HEK293 (cell line): Measurements from ENCODE around the gene SESTD1.

Experiments
- CTCF ChIA-PET: fragments of 350-600 bp; formaldehyde crosslinking; extraction: SDS; loops from one replicate; lab custom pipeline; 2021; ENCODE audit warnings: antibody characterized with exemption; lab: Yijun Ruan, JAX
- POLR2A ChIA-PET: fragments of 300-600 bp; formaldehyde crosslinking; extraction: SDS; loops from one replicate; lab custom pipeline; 2020; ENCODE audit warnings: antibody characterized with exemption, inconsistent platforms; lab: Yijun Ruan, JAX
- H3K27ac ChIP-seq: fragments of 200-500 bp; sonication (Bioruptor generic); 2 replicates; pipeline ENCODE4 v1.5.1; 2014; ENCODE audit warnings: low read depth, low read length, control low read depth, inconsistent platforms; ENCODE audit errors: extremely low read depth
- H3K36me3 ChIP-seq, 2 experiments: fragments of 200-500 bp in 1 of 2; sonication (Bioruptor generic) in 1 of 2; 1 replicate in 1 of 2; 2 replicates in 1 of 2; pipeline ENCODE4 v1.5.1; 2014 to 2017; ENCODE audit warnings: inconsistent platforms in 2 of 2, low read length in 2 of 2; ENCODE audit not compliant: control insufficient read depth in 2 of 2, insufficient read depth in 1 of 2
- H3K4me1 ChIP-seq: fragments of 200-500 bp; sonication (Bioruptor generic); 2 replicates; pipeline ENCODE4 v1.5.1; 2014; ENCODE audit warnings: mild to moderate bottlenecking, low read length, inconsistent platforms; ENCODE audit not compliant: control insufficient read depth, insufficient read depth
- H3K4me3 ChIP-seq: 2 replicates; pipeline ENCODE4 v1.5.1; 2011; ENCODE audit warnings: low read depth, mild to moderate bottlenecking, control low read depth, low read length, moderate library complexity
- H3K9me3 ChIP-seq: fragments of 200-500 bp; sonication (Bioruptor generic); 2 replicates; pipeline ENCODE4 v1.5.1; 2014; ENCODE audit warnings: low read depth, low read length, inconsistent platforms; ENCODE audit not compliant: control insufficient read depth, insufficient read depth
- CTCF ChIP-seq: fragments of 450-650 bp; formaldehyde crosslinking; IDR thresholded peaks from 2 replicates; pipeline ENCODE4 v1.5.1; 2016; ENCODE audit warnings: missing biosample characterization, missing genetic modification characterization
- KLF10 ChIP-seq: fragments of 450-650 bp; IDR thresholded peaks from 2 replicates; pipeline ENCODE4 v1.5.1; 2018; ENCODE audit warnings: missing biosample characterization, mild to moderate bottlenecking, missing genetic modification characterization
- MZF1 ChIP-seq: fragments of 450-650 bp; formaldehyde crosslinking; IDR thresholded peaks from 2 replicates; pipeline ENCODE4 v1.5.1; 2017; ENCODE audit warnings: missing biosample characterization, missing genetic modification characterization, borderline replicate concordance
- PRDM4 ChIP-seq: fragments of 450-650 bp; formaldehyde crosslinking; IDR thresholded peaks from 2 replicates; pipeline ENCODE4 v1.5.1; 2017; ENCODE audit warnings: missing biosample characterization, missing genetic modification characterization
- YY2 ChIP-seq: fragments of 450-650 bp; formaldehyde crosslinking; IDR thresholded peaks from 2 replicates; pipeline ENCODE4 v1.5.1; 2016; ENCODE audit warnings: missing biosample characterization, missing genetic modification characterization
- ZBTB21 ChIP-seq: fragments of 450-650 bp; formaldehyde crosslinking; IDR thresholded peaks from 2 replicates; pipeline ENCODE4 v1.5.1; 2017; ENCODE audit warnings: missing biosample characterization, missing genetic modification characterization
- ZBTB48 ChIP-seq: fragments of 450-650 bp; formaldehyde crosslinking; IDR thresholded peaks from 2 replicates; pipeline ENCODE4 v1.5.1; 2016; ENCODE audit warnings: missing biosample characterization, missing genetic modification characterization
- ZNF155 ChIP-seq: fragments of 450-650 bp; formaldehyde crosslinking; IDR thresholded peaks from 2 replicates; pipeline ENCODE4 v1.5.1; 2016; ENCODE audit warnings: missing biosample characterization, missing genetic modification characterization
- ZNF19 ChIP-seq: fragments of 450-650 bp; formaldehyde crosslinking; IDR thresholded peaks from 2 replicates; pipeline ENCODE4; 2016; ENCODE audit warnings: missing biosample characterization, missing genetic modification characterization, low read depth
- ZNF202 ChIP-seq: fragments of 450-650 bp; formaldehyde crosslinking; IDR thresholded peaks from 2 replicates; pipeline ENCODE4 v1.5.1; 2016; ENCODE audit warnings: missing biosample characterization, missing genetic modification characterization, borderline replicate concordance
- ZNF366 ChIP-seq: fragments of 450-650 bp; formaldehyde crosslinking; conservative IDR thresholded peaks from 2 replicates; pipeline ENCODE4 v1.5.1; 2016; ENCODE audit warnings: missing biosample characterization, missing genetic modification characterization
- ZNF394 ChIP-seq: fragments of 450-650 bp; formaldehyde crosslinking; IDR thresholded peaks from 2 replicates; pipeline ENCODE4 v1.5.1; 2016; ENCODE audit warnings: missing biosample characterization, missing genetic modification characterization, mild to moderate bottlenecking, moderate library complexity, borderline replicate concordance
- ZNF433 ChIP-seq: fragments of 450-650 bp; formaldehyde crosslinking; IDR thresholded peaks from 2 replicates; pipeline ENCODE4 v1.5.1; 2016; ENCODE audit warnings: missing biosample characterization, missing genetic modification characterization, low read depth
- ZNF521 ChIP-seq: fragments of 450-650 bp; formaldehyde crosslinking; IDR thresholded peaks from 2 replicates; pipeline ENCODE4 v1.5.1; 2017; ENCODE audit warnings: missing biosample characterization, mild to moderate bottlenecking, missing genetic modification characterization
- ZNF626 ChIP-seq: fragments of 450-650 bp; sonication (Bioruptor Pico); formaldehyde crosslinking; IDR thresholded peaks from 2 replicates; pipeline ENCODE4 v1.5.1; 2018; ENCODE audit warnings: missing biosample characterization, missing genetic modification characterization, inconsistent platforms
- ZNF658 ChIP-seq: fragments of 450-650 bp; formaldehyde crosslinking; IDR thresholded peaks from 2 replicates; pipeline ENCODE4; 2016; ENCODE audit warnings: missing biosample characterization, missing genetic modification characterization
- ZNF777 ChIP-seq: fragments of 450-650 bp; formaldehyde crosslinking; IDR thresholded peaks from 2 replicates; pipeline ENCODE4 v1.5.1; 2017; ENCODE audit warnings: missing biosample characterization, missing genetic modification characterization, borderline replicate concordance
- ZNF785 ChIP-seq: fragments of 450-650 bp; formaldehyde crosslinking; IDR thresholded peaks from 2 replicates; pipeline ENCODE4 v1.5.1; 2016; ENCODE audit warnings: missing biosample characterization, missing genetic modification characterization
- TF ChIP-seq, protein P1 (sequence below): IDR thresholded peaks from 2 replicates; pipeline ENCODE4 v1.6.1; 2011; ENCODE audit warnings: mild to moderate bottlenecking, low read depth, low read length, borderline replicate concordance

SESTD1 gene

DNA sequence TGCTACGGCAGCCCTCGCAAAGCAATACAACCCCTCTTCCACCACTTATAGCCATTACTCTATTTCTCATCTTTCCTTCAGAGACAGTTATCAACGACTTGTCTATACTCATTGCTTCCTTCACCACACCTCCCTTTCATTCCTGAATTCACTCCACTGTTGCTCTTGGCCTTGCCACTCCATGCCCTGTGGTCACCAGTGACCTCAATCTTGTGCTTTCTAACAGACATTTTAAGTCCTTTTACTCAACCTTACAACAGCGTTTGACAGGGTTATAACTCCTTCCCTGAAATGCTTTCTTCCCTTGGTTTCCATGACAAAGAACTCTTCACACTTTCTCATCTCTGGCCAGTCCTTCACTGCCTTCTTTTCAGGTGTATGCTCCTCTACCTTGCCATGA is 124.1 kb downstream of the SESTD1 start:
- TF ChIP-seq CTCF (tag by site-specific recombination) (no peak), ZNF366 (no peak), YY2 (no peak), ZNF202 (tag by site-specific recombination) (no peak)
- POLR2A ChIA-PET, result no interaction called here
- no peaks in the 10 kb centered on the region for H3K4me1 ChIP-seq
- no peak overlapping the region for H3K27ac ChIP-seq
- no peaks in the 10 kb centered on the region for H3K9me3 ChIP-seq
- H3K36me3 ChIP-seq, result peaks cover 0 to 58% of the 10 kb centered on the region in 2 experiments; a peak in 1 of 3 replicates
- CTCF ChIA-PET, result no interaction called here
- no peak overlapping the region for H3K4me3 ChIP-seq

GRCh38 chr2:179139506-179139905 is 125.1 kb downstream of the SESTD1 start:
- POLR2A ChIA-PET, result no interaction called here
- TF ChIP-seq ZBTB48 (tag by site-specific recombination) (no peak), ZNF785 (no peak), ZNF777 (tag by site-specific recombination) (no peak)
- Histone ChIP-seq H3K9me3 (no peaks in the 10 kb centered on the region), H3K27ac (no peak overlapping the region), H3K36me3 (peaks cover 0 to 53% of the 10 kb centered on the region in 2 experiments; a peak in 1 of 3 replicates), H3K4me1 (no peaks in the 10 kb centered on the region), H3K4me3 (no peak overlapping the region)
- CTCF ChIA-PET, result interaction anchor here (1.5 kb wide), 1 partner anchor 10 kb away, joined by 4 read pairs; no protein-coding TSS in a partner anchor

- Histone ChIP-seq H3K9me3 (no peaks in the 10 kb centered on the region), H3K4me3 (no peak overlapping the region), H3K4me1 (no peaks in the 10 kb centered on the region), H3K36me3 (peaks cover 0 to 46% of the 10 kb centered on the region in 2 experiments; a peak in 1 of 3 replicates), H3K27ac (no peak overlapping the region)
- TF ChIP-seq, protein P1, sequence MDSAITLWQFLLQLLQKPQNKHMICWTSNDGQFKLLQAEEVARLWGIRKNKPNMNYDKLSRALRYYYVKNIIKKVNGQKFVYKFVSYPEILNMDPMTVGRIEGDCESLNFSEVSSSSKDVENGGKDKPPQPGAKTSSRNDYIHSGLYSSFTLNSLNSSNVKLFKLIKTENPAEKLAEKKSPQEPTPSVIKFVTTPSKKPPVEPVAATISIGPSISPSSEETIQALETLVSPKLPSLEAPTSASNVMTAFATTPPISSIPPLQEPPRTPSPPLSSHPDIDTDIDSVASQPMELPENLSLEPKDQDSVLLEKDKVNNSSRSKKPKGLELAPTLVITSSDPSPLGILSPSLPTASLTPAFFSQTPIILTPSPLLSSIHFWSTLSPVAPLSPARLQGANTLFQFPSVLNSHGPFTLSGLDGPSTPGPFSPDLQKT, result no peak
- TF ChIP-seq ZNF658 (no peak), ZBTB21 (tag by site-specific recombination) (no peak), ZNF19 (no peak), PRDM4 (tag by site-specific recombination) (no peak), MZF1 (tag by site-specific recombination) (no peak), ZNF394 (tag by site-specific recombination) (no peak), ZNF626 (no peak), KLF10 (tag by site-specific recombination) (no peak), ZNF433 (tag by site-specific recombination) (no peak), ZNF155 (no peak), ZNF521 (tag by site-specific recombination) (no peak)
- ChIA-PET CTCF (no interaction called here), POLR2A (no interaction called here)
Measured at GRCh38 chr2:179137200-179137759, 127.4 kb downstream of the SESTD1 start.
